ENCODE data around the gene SPINT1.

Gene SPINT1

DNA sequence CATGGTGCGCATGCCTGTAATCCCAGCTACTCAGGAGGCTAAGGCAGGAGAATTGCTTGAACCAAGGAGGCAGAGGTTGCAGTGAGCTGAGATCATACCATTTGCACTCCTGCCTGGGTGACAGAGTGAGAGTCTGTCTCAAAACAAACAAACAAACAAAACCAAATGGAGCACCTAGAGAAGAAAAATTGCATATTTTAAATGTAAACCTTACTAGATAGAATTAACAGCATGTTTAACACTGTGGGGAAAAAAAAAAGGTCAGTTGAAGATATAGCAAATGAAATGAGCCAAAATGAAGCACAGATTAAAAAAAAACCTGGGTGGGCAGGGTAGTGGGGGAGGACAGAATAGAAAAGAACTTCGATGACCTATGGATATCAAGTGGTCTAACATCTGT lies 22.7 kb upstream of the SPINT1 start:
- H3K4me3 Mint-ChIP-seq, result no peak overlapping the region
- peaks cover 7% of the 10 kb centered on the region for H3K27me3 Mint-ChIP-seq (ENCODE audit: low read depth)
- H3K36me3 Mint-ChIP-seq (ENCODE audit: low read depth), result no peaks in the 10 kb centered on the region
- H3K27ac Mint-ChIP-seq, result no peak overlapping the region
- H3K4me1 Mint-ChIP-seq (ENCODE audit: low read depth), result no peaks in the 10 kb centered on the region
- no peaks in the 10 kb centered on the region for H3K9me3 Mint-ChIP-seq

DNA sequence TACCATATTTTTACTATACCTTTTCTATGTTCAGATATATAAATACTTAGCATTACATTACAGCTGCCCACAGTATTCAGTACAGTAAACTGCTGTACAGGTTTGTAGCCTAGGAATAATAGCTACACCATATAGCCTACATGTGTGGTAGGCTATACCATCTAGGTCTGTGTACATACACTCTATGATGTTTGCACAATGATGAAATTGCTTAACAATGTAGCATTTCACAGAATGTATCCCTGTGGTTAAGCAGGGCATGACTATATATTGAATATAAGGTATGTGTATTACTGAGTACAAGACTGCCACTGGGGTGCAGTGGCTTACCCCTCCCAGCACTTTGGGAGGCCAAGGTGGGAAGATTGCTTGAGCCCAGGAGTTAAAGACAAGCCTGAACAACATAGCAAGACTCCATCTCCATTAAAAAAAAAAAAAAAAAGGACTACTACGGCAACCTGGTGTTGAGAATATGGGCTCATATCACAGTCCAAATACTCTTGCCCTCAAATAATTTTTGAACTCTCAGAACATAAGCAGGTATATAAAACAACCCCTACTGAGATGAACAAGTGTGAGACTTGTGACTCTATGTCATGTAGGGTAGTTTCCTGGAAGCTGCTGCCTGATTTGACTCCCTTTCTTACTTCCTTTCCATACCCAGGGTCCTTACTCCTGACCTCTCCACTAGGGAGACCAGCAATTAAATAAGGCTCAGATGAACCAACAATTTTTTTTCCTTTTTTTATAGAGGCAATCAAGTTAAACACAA lies 20.1 kb upstream of the SPINT1 start:
- no peak overlapping the region for H3K4me3 Mint-ChIP-seq
- H3K36me3 Mint-ChIP-seq (ENCODE audit: low read depth), result no peaks in the 10 kb centered on the region
- no peak overlapping the region for H3K27ac Mint-ChIP-seq
- no peaks in the 10 kb centered on the region for H3K9me3 Mint-ChIP-seq
- H3K27me3 Mint-ChIP-seq (ENCODE audit: low read depth), result peaks cover 9% of the 10 kb centered on the region
- no peaks in the 10 kb centered on the region for H3K4me1 Mint-ChIP-seq (ENCODE audit: low read depth)

DNA sequence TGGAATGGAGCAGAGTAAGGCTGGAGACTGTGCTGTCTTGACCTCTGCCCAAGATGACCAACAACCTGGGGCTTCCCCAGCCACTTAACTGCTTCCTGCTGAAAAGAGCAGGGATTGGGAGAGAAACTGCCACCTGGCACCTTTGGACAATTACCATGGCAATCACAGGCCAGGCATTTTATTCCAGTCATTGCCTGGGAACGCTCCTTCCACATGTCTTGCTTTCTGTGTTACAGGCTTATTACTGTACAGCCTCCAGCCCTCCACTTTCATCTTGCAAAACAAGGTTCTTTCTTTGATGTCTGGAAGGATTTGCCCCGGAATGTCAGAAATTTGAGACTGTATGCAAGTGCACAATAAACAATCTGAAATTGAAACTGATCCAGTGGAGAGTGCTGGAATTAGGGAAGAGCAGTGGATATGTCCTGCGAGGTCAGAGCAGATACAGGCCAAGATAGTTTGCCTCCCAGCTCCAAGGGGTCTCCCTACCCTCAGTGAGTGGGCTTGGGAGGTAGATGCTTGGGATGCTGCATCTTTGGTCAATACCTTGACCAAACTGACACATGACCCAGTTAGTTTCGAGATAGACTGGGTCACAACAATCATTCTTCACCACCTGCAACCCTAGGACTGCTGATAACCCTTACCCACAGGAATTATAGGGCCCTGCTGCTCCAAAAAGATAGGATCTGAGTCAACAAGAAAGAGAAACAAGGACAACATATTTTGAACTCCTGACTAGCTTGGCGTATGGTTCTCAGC lies 18.0 kb upstream of the SPINT1 start:
- Mint-ChIP-seq H3K4me1 (ENCODE audit: low read depth) (no peaks in the 10 kb centered on the region), H3K4me3 (no peak overlapping the region), H3K27ac (no peak overlapping the region), H3K36me3 (ENCODE audit: low read depth) (no peaks in the 10 kb centered on the region), H3K27me3 (ENCODE audit: low read depth) (peaks cover 7% of the 10 kb centered on the region), H3K9me3 (no peaks in the 10 kb centered on the region)

- Mint-ChIP-seq H3K27ac (no peak overlapping the region), H3K36me3 (ENCODE audit: low read depth) (no peaks in the 10 kb centered on the region), H3K27me3 (ENCODE audit: low read depth) (peaks cover 7% of the 10 kb centered on the region), H3K9me3 (no peaks in the 10 kb centered on the region), H3K4me3 (no peak overlapping the region), H3K4me1 (ENCODE audit: low read depth) (peaks cover 2% of the 10 kb centered on the region)
These were observed 17.3 kb upstream of the SPINT1 start for GRCh38 chr15:40826423-40827075.

GRCh38 chr15:40828447-40829036 lies 15.3 kb upstream of the SPINT1 start, which contains the start of gene PPP1R14D:
Gene PPP1R14D (minus strand): TSS chr15:40828708. CDS start chr15:40828641, 67 bp downstream.
- Mint-ChIP-seq H3K4me1 (ENCODE audit: low read depth) (peaks cover 2% of the 10 kb centered on the region), H3K4me3 (no peak within 1 kb of the TSS), H3K36me3 (ENCODE audit: low read depth) (no peaks in the 10 kb centered on the region), H3K27ac (no peak within 1 kb of the TSS), H3K9me3 (no peaks in the 10 kb centered on the region), H3K27me3 (ENCODE audit: low read depth) (peaks cover 7% of the 10 kb centered on the region)

GRCh38 chr15:40829115-40829514 lies 14.7 kb upstream of the SPINT1 start:
- no peak overlapping the region for H3K4me3 Mint-ChIP-seq
- H3K27me3 Mint-ChIP-seq (ENCODE audit: low read depth), result peaks cover 7% of the 10 kb centered on the region
- H3K36me3 Mint-ChIP-seq (ENCODE audit: low read depth), result no peaks in the 10 kb centered on the region
- H3K9me3 Mint-ChIP-seq, result no peaks in the 10 kb centered on the region
- peaks cover 2% of the 10 kb centered on the region for H3K4me1 Mint-ChIP-seq (ENCODE audit: low read depth)
- no peak overlapping the region for H3K27ac Mint-ChIP-seq

GRCh38 chr15:40830884-40831283 lies 13.0 kb upstream of the SPINT1 start:
- H3K27ac Mint-ChIP-seq, result no peak overlapping the region
- no peaks in the 10 kb centered on the region for H3K36me3 Mint-ChIP-seq (ENCODE audit: low read depth)
- H3K9me3 Mint-ChIP-seq, result no peaks in the 10 kb centered on the region
- H3K4me1 Mint-ChIP-seq (ENCODE audit: low read depth), result peaks cover 2% of the 10 kb centered on the region
- H3K4me3 Mint-ChIP-seq, result no peak overlapping the region
- H3K27me3 Mint-ChIP-seq (ENCODE audit: low read depth), result peaks cover 3% of the 10 kb centered on the region

GRCh38 chr15:40831861-40832260 lies 12.0 kb upstream of the SPINT1 start:
- Mint-ChIP-seq H3K27me3 (ENCODE audit: low read depth) (no peaks in the 10 kb centered on the region), H3K4me1 (ENCODE audit: low read depth) (peaks cover 2% of the 10 kb centered on the region), H3K36me3 (ENCODE audit: low read depth) (no peaks in the 10 kb centered on the region), H3K27ac (no peak overlapping the region), H3K9me3 (no peaks in the 10 kb centered on the region), H3K4me3 (no peak overlapping the region)

DNA sequence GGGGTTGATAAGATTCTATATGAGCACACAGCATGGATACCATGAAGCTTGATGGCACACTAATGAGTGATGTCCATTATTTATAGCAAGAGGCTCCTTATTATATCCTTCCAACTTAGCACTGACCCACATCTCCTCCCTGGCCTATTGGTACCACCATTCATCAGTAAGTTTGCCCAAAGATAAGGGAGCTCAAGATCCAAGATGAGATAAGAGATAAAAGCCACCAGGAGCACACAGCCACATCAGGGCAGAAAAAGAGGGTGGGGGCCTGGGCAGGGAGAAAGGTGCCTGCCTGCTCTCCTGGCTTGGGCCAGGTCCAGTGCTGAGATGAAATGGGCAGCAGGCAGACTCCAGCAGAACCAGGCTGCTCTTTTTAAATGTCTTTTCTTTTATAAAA lies 10.9 kb upstream of the SPINT1 start:
- Mint-ChIP-seq H3K27me3 (ENCODE audit: low read depth) (no peaks in the 10 kb centered on the region), H3K27ac (no peak overlapping the region), H3K4me1 (ENCODE audit: low read depth) (peaks cover 2% of the 10 kb centered on the region), H3K4me3 (no peak overlapping the region), H3K9me3 (no peaks in the 10 kb centered on the region), H3K36me3 (ENCODE audit: low read depth) (no peaks in the 10 kb centered on the region)

- H3K36me3 Mint-ChIP-seq (ENCODE audit: low read depth), result no peaks in the 10 kb centered on the region
- no peaks in the 10 kb centered on the region for H3K9me3 Mint-ChIP-seq
- H3K27me3 Mint-ChIP-seq (ENCODE audit: low read depth), result peaks cover 6% of the 10 kb centered on the region
- H3K4me1 Mint-ChIP-seq (ENCODE audit: low read depth), result peaks cover 1% of the 10 kb centered on the region
- H3K4me3 Mint-ChIP-seq, result no peak overlapping the region
- H3K27ac Mint-ChIP-seq, result no peak overlapping the region
These were observed 7.8 kb upstream of the SPINT1 start for GRCh38 chr15:40836020-40836419.

GRCh38 chr15:40838756-40839155 lies 5.1 kb upstream of the SPINT1 start:
- Mint-ChIP-seq H3K9me3 (no peaks in the 10 kb centered on the region), H3K27me3 (ENCODE audit: low read depth) (peaks cover 28% of the 10 kb centered on the region), H3K4me1 (ENCODE audit: low read depth) (peaks cover 4% of the 10 kb centered on the region), H3K27ac (no peak overlapping the region), H3K36me3 (ENCODE audit: low read depth) (no peaks in the 10 kb centered on the region), H3K4me3 (no peak overlapping the region)

GRCh38 chr15:40841741-40842140 lies 2.1 kb upstream of the SPINT1 start:
- peaks cover 2% of the 10 kb centered on the region for H3K36me3 Mint-ChIP-seq (ENCODE audit: low read depth)
- peaks cover 31% of the 10 kb centered on the region for H3K27me3 Mint-ChIP-seq (ENCODE audit: low read depth)
- peaks cover 17% of the 10 kb centered on the region for H3K4me1 Mint-ChIP-seq (ENCODE audit: low read depth)
- no peak overlapping the region for H3K4me3 Mint-ChIP-seq
- H3K27ac Mint-ChIP-seq, result no peak overlapping the region
- no peaks in the 10 kb centered on the region for H3K9me3 Mint-ChIP-seq

GRCh38 chr15:40843261-40843884 lies 475 bp upstream of the SPINT1 start:
- no peaks in the 10 kb centered on the region for H3K9me3 Mint-ChIP-seq
- H3K27ac Mint-ChIP-seq, result no peak overlapping the region
- peaks cover 2% of the 10 kb centered on the region for H3K36me3 Mint-ChIP-seq (ENCODE audit: low read depth)
- peak overlapping the region; percentile 77 for H3K4me3 Mint-ChIP-seq
- peaks cover 31% of the 10 kb centered on the region for H3K27me3 Mint-ChIP-seq (ENCODE audit: low read depth)
- peaks cover 31% of the 10 kb centered on the region for H3K4me1 Mint-ChIP-seq (ENCODE audit: low read depth)

DNA sequence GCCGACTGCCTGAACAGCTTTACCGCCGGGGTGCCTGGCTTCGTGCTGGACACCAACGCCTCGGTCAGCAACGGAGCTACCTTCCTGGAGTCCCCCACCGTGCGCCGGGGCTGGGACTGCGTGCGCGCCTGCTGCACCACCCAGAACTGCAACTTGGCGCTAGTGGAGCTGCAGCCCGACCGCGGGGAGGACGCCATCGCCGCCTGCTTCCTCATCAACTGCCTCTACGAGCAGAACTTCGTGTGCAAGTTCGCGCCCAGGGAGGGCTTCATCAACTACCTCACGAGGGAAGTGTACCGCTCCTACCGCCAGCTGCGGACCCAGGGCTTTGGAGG lies 815 bp downstream of the SPINT1 start:
- Mint-ChIP-seq H3K27me3 (ENCODE audit: low read depth) (peaks cover 31% of the 10 kb centered on the region), H3K9me3 (no peaks in the 10 kb centered on the region), H3K4me3 (peak overlapping the region; percentile 81), H3K4me1 (ENCODE audit: low read depth) (peaks cover 31% of the 10 kb centered on the region), H3K36me3 (ENCODE audit: low read depth) (peaks cover 2% of the 10 kb centered on the region), H3K27ac (no peak overlapping the region)

Measured in T-helper 1 cell treated with Interleukin-12 subunit alpha and Interleukin-12 subunit beta and Interleukin-4 antibody, amounts not matched to agents 30 μg/mL and 1 μg/mL, for 36 hours (primary cell).